ENCODE data around the gene DGKH. TPM values are rescaled to one million over a fixed set of nuclear protein-coding genes. Genes with fewer than 3 reads are reported as not detected.
"Not testable (repeated sequence)": the region's sequence is repeated elsewhere in the genome, so short reads cannot be mapped to it uniquely, and the experiment has no call there.

The DGKH gene
- total RNA-seq, 1 donor from 2014 or later: 17.9 TPM

DNA sequence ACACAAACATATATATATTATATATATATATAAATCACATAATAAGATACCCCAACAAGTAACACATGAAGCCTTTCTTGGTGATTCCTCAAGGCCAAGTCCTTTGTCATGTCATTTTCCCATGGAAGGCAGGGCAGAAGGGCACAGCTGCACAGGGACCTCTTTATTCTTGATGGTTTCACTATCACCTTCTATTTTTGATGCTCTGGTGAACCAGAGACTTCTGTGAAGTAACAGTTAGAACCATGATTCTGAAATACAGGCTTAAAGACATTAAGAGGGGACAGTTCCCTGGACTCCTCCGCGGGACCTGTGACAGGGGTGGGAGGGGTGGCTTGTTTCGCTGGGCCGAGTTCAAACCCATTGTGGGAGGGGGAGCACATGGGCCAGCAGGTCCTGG, 104.0 kb downstream of the DGKH start:
- no peaks in the 10 kb centered on the region for H3K27me3 ChIP-seq (ENCODE audit: control insufficient read depth, insufficient read depth, low read length)
- TF ChIP-seq, protein P1, sequence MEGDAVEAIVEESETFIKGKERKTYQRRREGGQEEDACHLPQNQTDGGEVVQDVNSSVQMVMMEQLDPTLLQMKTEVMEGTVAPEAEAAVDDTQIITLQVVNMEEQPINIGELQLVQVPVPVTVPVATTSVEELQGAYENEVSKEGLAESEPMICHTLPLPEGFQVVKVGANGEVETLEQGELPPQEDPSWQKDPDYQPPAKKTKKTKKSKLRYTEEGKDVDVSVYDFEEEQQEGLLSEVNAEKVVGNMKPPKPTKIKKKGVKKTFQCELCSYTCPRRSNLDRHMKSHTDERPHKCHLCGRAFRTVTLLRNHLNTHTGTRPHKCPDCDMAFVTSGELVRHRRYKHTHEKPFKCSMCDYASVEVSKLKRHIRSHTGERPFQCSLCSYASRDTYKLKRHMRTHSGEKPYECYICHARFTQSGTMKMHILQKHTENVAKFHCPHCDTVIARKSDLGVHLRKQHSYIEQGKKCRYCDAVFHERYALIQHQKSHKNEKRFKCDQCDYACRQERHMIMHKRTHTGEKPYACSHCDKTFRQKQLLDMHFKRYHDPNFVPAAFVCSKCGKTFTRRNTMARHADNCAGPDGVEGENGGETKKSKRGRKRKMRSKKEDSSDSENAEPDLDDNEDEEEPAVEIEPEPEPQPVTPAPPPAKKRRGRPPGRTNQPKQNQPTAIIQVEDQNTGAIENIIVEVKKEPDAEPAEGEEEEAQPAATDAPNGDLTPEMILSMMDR (IDR thresholded peaks at IDR 0.05; ENCODE audit: insufficient read depth, low read length, poor library complexity, severe bottlenecking): no peak
- H3K4me3 ChIP-seq (ENCODE audit: low read depth, low read length): no peak overlapping the region
- H3K36me3 ChIP-seq (ENCODE audit: control insufficient read depth, insufficient read depth, low read length): no peaks in the 10 kb centered on the region
- no peak for DNase-seq (ENCODE audit: low read depth)

DNA sequence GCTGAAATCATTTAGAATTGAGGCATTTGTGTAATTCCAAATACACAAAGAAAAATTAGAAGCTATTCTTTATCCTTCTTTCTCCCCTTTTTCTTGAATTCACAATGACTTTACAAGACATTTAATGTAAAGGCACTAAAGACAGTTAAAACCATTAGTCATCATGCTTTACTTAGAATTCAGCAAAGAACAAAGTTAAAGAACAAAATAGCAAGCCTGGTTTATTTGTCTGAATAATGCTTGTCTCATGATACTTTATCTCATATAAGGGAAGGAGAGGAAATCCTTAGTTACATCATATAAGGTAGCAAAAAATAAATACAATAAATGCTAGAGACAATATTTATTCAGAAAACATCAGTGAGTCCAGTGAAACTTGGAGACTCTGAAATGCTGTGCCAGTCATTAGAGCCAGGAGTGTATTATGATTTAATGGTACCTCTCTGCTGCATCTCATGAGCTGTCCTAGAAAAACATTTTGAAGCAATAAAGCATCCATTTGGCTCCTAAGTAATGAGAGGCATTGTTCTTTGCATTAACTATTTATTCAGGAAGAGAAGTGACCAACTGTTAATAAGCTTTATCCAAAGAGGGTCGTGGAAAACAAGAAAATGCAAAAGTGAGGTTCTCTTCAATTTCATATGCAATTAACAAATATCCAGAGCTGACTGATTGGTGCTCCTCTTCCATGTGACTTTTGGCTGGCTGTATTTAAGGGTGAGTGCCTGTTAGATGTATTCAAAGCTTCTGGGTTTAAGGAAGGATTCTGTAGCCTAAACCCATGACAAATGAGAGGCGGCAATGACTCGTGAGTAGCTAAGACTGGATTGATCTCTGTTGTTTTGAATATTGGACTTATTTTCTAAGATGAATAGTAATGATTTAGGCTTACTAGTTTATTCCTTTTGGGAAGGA, 105.0 kb downstream of the DGKH start:
- no peak for DNase-seq (ENCODE audit: low read depth)
- TF ChIP-seq, protein P1 (IDR thresholded peaks at IDR 0.05; ENCODE audit: insufficient read depth, low read length, poor library complexity, severe bottlenecking): no peak
- Histone ChIP-seq H3K36me3 (ENCODE audit: control insufficient read depth, insufficient read depth, low read length) (no peaks in the 10 kb centered on the region), H3K4me3 (ENCODE audit: low read depth, low read length) (no peak overlapping the region), H3K27me3 (ENCODE audit: control insufficient read depth, insufficient read depth, low read length) (no peaks in the 10 kb centered on the region)

DNA sequence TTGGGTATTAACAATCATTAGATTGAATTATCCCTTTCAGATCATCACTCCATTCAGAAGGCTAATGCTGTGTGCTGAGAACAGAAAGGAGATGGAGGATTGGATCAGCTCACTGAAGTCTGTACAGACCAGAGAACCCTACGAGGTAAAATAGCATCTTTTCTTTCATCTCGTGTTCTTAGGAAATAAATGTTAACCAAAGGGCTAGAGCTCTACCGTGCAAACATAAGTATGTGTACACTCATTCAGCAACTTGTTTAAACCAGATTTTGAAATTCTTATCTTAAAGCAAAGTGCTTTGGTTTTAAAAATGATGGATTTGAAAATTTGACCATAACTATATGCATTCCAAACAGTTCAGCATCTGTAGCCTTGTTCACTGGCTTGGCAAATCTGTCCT, 106.8 kb downstream of the DGKH start:
- TF ChIP-seq, protein P1 (IDR thresholded peaks at IDR 0.05; ENCODE audit: insufficient read depth, low read length, poor library complexity, severe bottlenecking): no peak
- Histone ChIP-seq H3K36me3 (ENCODE audit: control insufficient read depth, insufficient read depth, low read length) (peaks cover 1% of the 10 kb centered on the region), H3K27me3 (ENCODE audit: control insufficient read depth, insufficient read depth, low read length) (no peaks in the 10 kb centered on the region), H3K4me3 (ENCODE audit: low read depth, low read length) (no peak overlapping the region)
- DNase-seq (ENCODE audit: low read depth): no peak

DNA sequence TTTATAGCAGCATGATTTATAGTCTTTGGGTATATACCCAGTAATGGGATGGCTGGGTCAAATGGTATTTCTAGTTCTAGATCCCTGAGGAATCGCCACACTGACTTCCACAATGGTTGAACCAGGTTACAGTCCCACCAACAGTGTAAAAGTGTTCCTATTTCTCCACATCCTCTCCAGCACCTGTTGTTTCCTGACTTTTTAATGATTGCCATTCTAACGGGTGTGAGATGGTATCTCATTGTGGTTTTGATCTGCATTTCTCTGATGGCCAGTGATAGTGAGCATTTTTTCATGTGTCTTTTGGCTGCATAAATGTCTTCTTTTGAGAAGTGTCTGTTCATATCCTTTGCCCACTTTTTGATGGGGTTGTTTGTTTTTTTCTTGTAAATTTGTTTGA, 114.9 kb downstream of the DGKH start:
- H3K27me3 ChIP-seq (ENCODE audit: control insufficient read depth, insufficient read depth, low read length); H3K4me3 ChIP-seq (ENCODE audit: low read depth, low read length); H3K36me3 ChIP-seq (ENCODE audit: control insufficient read depth, insufficient read depth, low read length); DNase-seq (ENCODE audit: low read depth): not testable (repeated sequence)

DNA sequence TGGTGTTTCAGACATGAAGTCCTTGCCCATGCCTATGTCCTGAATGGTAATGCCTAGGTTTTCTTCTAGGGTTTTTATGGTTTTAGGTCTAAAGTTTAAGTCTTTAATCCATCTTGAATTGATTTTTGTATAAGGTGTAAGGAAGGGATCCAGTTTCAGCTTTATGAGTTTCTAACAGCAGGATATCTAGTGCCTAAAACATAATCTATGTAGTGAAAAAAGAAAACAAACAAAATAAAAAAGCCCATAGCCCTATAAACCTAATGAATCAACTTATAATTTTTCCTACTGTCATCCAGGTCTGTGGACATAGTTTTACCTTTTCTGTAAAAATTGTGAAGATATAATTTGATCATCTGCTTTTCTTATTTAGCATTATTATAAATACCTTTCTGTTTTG, 115.5 kb downstream of the DGKH start:
- not testable (repeated sequence) for H3K4me3 ChIP-seq (ENCODE audit: low read depth, low read length); DNase-seq (ENCODE audit: low read depth); H3K36me3 ChIP-seq (ENCODE audit: control insufficient read depth, insufficient read depth, low read length); H3K27me3 ChIP-seq (ENCODE audit: control insufficient read depth, insufficient read depth, low read length)

DNA sequence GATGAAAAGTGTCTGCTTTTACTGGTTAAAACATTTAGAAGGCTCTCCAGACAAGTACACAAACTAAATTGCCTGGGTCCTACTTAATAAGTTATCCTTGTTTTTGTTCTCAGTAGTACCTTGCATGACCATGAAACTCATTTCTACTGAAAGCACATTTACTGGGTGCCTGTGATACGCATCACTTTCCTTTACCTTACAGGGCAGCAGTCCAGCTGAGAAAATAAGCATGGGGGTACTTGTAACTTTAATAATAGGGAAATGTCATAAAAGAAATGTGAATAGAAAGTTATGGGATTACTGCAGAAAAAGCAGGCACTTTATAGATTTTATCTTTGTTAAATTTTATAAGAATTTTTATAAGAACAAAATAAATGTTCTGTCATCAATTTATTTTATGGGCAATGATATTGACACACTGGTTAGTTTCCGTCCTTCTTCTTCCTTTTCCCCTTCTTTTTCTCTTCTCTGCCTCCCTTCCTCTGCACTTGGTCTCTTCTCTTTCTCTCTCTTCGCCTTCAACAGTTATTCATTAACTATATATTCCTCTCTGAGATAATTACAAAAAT, 116.2 kb downstream of the DGKH start:
- no peak for DNase-seq (ENCODE audit: low read depth)
- Histone ChIP-seq H3K4me3 (ENCODE audit: low read depth, low read length) (no peak overlapping the region), H3K36me3 (ENCODE audit: control insufficient read depth, insufficient read depth, low read length) (peaks cover 1% of the 10 kb centered on the region), H3K27me3 (ENCODE audit: control insufficient read depth, insufficient read depth, low read length) (no peaks in the 10 kb centered on the region)
- TF ChIP-seq, protein P1 (IDR thresholded peaks at IDR 0.05; ENCODE audit: insufficient read depth, low read length, poor library complexity, severe bottlenecking): no peak

Measured in kidney epithelial cell (primary cell).